Fibroblast of villous mesenchyme (primary cell): ENCODE data around the gene PLXDC1. TPM values are rescaled to one million over a fixed set of nuclear protein-coding genes. Genes with fewer than 3 reads are reported as not detected.

ENCODE experiments used
- DNase-seq: peaks from one replicate; pipeline ENCODE4 v3.0.0-alpha.2; 2010; ENCODE audit warnings: low read depth
- H3K4me3 ChIP-seq: 2 replicates; pipeline ENCODE4 v1.5.1; 2011; ENCODE audit warnings: low read depth, mild to moderate bottlenecking, low read length
- CTCF ChIP-seq: IDR thresholded peaks from 2 replicates; pipeline ENCODE4 v1.5.1; 2012; ENCODE audit warnings: low read depth, mild to moderate bottlenecking, low read length; ENCODE audit not compliant: insufficient read depth
- small RNA-seq: library from RNA; depleted of rRNA; stranded (forward); fragments of <200 nt; gene quantifications from one replicate; pipeline ENCODE3, GENCODE V24; 2012
- total RNA-seq: library from RNA; depleted of rRNA; stranded (reverse); fragments of >200 nt; gene quantifications from 2 replicates; pipeline ENCODE4 v1.2.3, GENCODE V29; 2012

The PLXDC1 gene
- total RNA-seq, 1 donor: 0.43 TPM

DNA sequence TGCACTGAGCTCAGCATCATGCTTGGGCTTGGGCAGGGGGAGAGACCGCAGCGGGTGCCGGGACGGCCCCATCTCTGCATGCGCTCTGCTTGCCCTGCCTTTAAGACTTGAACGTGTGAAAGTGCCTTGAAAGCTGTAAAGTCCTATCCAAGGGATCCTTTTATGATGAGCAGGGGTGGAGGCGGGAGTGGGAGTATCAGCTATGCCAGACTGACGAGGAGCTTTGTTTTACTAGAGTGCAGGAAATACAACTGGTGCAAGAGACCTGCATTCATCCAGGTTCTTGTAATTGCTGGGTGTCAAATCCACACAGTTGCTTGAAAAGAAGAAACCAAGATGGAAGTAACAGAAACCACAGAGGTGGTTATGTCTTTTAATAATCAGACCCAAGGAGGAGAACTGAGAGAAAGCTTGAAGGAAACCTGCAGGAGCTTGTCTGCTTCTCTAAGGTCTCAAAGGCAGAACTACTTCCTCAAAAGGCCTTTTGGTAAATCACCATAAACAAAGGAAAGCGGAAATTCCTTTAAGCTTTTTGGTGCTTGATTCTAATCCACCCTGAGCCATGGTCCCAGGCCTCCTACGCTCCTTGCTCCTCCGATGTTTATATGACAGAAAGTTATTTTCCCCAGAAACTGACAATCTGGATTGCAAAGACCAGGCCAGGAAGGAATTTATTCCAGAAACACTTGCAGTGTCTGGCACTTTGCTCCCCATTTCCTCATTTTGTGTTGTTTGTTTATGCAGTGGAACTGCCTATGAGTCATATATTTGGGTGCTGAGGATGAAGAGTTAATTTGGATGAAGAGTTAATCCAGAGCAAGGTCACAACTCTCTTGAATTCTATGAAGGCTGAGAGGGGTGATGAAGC lies 132.9 kb downstream of the PLXDC1 start:
- H3K4me3 ChIP-seq: no peak overlapping the region
- no peak for TF ChIP-seq CTCF
- peak; percentile 87 for DNase-seq

GRCh38 chr17:39016193-39017153 lies 135.0 kb downstream of the PLXDC1 start:
- no peak for TF ChIP-seq CTCF
- H3K4me3 ChIP-seq: no peak overlapping the region
- DNase-seq: peak; percentile 78

- H3K4me3 ChIP-seq: no peak overlapping the region
- no peak for DNase-seq
- no peak for TF ChIP-seq CTCF
Measured at GRCh38 chr17:39015546-39015935, 135.9 kb downstream of the PLXDC1 start.

DNA sequence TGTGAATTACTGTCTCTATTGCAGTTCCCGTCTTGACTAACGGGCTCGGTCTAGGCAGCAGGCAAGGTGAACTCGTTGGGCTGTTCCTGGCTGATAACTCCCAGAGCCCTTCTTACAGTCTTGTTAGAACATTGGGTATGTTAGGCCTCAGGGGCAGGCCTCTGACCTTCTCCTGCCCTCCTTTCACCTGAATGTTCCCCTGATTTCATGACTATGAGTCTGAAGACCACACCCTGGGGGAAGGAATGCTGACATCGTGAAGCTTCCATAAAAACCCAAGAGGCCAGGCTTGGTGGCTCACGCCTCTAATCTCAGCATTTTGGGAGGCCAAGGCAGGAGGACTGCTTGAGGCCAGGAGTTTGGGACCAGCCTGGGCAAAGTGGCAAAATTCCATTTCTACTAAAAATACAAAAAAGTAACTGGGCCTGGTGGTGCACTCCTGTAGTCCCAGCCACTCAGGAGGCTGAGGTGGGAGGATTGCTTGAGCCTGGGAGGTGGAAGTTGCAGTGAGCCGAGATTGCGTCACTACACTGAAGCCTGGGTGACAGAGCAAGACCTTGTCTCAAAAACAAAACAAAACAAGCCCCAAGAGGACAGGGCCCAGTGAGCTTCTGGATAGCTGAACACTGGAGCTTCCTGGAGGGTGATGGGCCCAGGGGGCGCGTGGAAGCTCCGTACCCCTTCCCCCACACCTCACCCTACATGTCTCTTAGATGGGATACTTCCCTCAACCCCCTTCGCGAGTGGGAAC lies 136.5 kb downstream of the PLXDC1 start:
- TF ChIP-seq CTCF: no peak

GRCh38 chr17:39014044-39014794 lies 137.2 kb downstream of the PLXDC1 start:
- DNase-seq: peak; percentile 81
- no peak for TF ChIP-seq CTCF
- H3K4me3 ChIP-seq: no peak overlapping the region

More for the DNA sequence above, 136.5 kb downstream of the PLXDC1 start:
- DNase-seq: no peak
- no peak overlapping the region for H3K4me3 ChIP-seq

Small RNA genes within 50 kb of the gene (small RNA-seq; reads per million reads assigned to genes)
- gene AC091178.1: not detected

Other genes with a start within 250 kb of the PLXDC1 start
- gene FBXO47, start 184.2 kb downstream of the PLXDC1 start, total RNA-seq: under 0.01 TPM in 1 of 2 replicates, not detected in the other
- gene ARL5C, start 14.5 kb upstream of the PLXDC1 start, total RNA-seq: not detected in 2 replicates
- gene CACNB1, start 46.0 kb upstream of the PLXDC1 start, total RNA-seq: 7.7 and 7.8 TPM in 2 replicates
- 1,210 and 1,346 TPM in 2 replicates for gene RPL19, start 48.6 kb upstream of the PLXDC1 start, total RNA-seq
- gene STAC2, start 74.3 kb upstream of the PLXDC1 start, total RNA-seq: under 0.01 TPM in 1 of 2 replicates, not detected in the other
- 10.6 and 16.0 TPM in 2 replicates for gene FBXL20, start 250.0 kb upstream of the PLXDC1 start, total RNA-seq